NCI-H748 (cell line): ENCODE measurements around the gene ARHGAP22.

Experiments used
- DNase-seq: peaks from one replicate; lab custom pipeline; 2025; ENCODE audit not compliant: unreplicated experiment; lab: John Stamatoyannopoulos, UW

The ARHGAP22 gene

GRCh38 chr10:48482207-48482606 is 122.7 kb downstream of the ARHGAP22 start:
- DNase-seq: no peak

- no peak for DNase-seq
Observed at GRCh38 chr10:48481385-48481784, 123.5 kb downstream of the ARHGAP22 start.

- DNase-seq: no peak
Observed at GRCh38 chr10:48480397-48481374, 124.2 kb downstream of the ARHGAP22 start.

GRCh38 chr10:48478980-48479811 is 125.7 kb downstream of the ARHGAP22 start:
- DNase-seq: no peak

GRCh38 chr10:48478469-48478868 is 126.4 kb downstream of the ARHGAP22 start:
- no peak for DNase-seq

- no peak for DNase-seq
Observed at GRCh38 chr10:48477616-48478015, 127.3 kb downstream of the ARHGAP22 start.

GRCh38 chr10:48477141-48477540 is 127.7 kb downstream of the ARHGAP22 start:
- no peak for DNase-seq

- peak; percentile 64 for DNase-seq
Observed at GRCh38 chr10:48476279-48476982, 128.4 kb downstream of the ARHGAP22 start.

- DNase-seq: no peak
Observed at GRCh38 chr10:48475943-48476278, 129.0 kb downstream of the ARHGAP22 start.

GRCh38 chr10:48474765-48475365 is 130.0 kb downstream of the ARHGAP22 start:
- no peak for DNase-seq

GRCh38 chr10:48473704-48474103 is 131.2 kb downstream of the ARHGAP22 start:
- no peak for DNase-seq

GRCh38 chr10:48472501-48473069 is 132.3 kb downstream of the ARHGAP22 start:
- DNase-seq: no peak

GRCh38 chr10:48470893-48471805 is 133.7 kb downstream of the ARHGAP22 start:
- DNase-seq: no peak

GRCh38 chr10:48470115-48470892 is 134.6 kb downstream of the ARHGAP22 start:
- DNase-seq: no peak

- no peak for DNase-seq
Observed at GRCh38 chr10:48469516-48470020, 135.3 kb downstream of the ARHGAP22 start.

GRCh38 chr10:48468866-48469511 is 135.9 kb downstream of the ARHGAP22 start:
- no peak for DNase-seq

GRCh38 chr10:48468130-48468790 is 136.6 kb downstream of the ARHGAP22 start:
- DNase-seq: no peak
